Activated CD8-positive, alpha-beta memory T cell treated with anti-CD3 and anti-CD28 coated beads for 48 hours (primary cell): ENCODE measurements around the gene ARMC8.
"Not testable (repeated sequence)": the region's sequence is repeated elsewhere in the genome, so short reads cannot be mapped to it uniquely, and the experiment has no call there.

Experiments
- DNase-seq, 3 experiments: peaks; one replicate each; pipeline ENCODE4 v3.0.0-alpha.2; 2020; ENCODE audit warnings: low read depth in 2 of 3, low spot score in 2 of 3

The ARMC8 gene

GRCh38 chr3:138187296-138188012, at the start of gene ARMC8:
Gene ARMC8, plus strand, starts transcription at chr3:138187301. Its CDS starts 254 bp downstream, at chr3:138187555.
- peak in 2 of 3 experiments; percentile 66 to 70 for DNase-seq

- DNase-seq: no peak
These were observed 49.2 kb upstream of the ARMC8 start for GRCh38 chr3:138137861-138138260.

DNA sequence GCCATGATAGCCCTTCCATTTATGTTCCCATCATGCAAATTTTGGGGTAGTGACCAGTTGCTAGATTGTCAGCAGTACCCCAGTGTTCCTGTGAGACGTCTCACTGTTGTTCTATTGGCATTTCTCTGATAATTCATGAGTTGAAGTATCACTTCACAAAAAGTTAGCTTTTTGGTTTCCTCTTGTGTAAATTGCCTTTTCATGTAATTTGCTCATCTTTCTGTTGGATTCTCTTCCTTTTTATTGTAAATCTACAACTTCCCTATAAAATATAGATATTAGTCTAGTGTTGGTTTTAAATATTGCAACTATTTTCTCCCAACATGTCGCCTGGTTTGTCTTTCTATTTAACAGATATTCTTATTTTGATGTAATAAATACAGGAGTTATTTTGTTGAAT, 47.4 kb upstream of the ARMC8 start:
- no peak for DNase-seq

DNA sequence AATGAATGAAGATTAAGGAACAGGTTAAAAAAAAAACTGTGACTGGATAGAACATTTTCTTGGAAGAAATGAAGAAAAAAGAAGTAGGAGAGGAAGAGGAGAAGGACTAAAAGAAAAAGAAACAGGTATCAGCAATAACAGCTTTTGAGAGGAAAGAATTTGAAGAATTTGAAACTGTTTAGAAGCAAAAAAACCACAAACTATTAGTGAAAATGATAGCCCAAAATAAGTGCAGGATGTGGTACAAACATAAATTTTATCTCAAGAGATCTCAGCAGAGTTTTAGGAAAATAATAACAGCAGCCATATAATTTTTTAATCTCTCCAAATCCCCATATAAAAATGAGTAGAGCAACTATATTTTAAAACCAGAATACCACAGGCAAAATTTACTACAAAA, 46.2 kb upstream of the ARMC8 start:
- DNase-seq: no peak

- not testable (repeated sequence) for DNase-seq
These were observed 44.9 kb upstream of the ARMC8 start for GRCh38 chr3:138142181-138142580.

GRCh38 chr3:138148503-138148902, 38.6 kb upstream of the ARMC8 start:
- no peak for DNase-seq

- no peak for DNase-seq
These were observed 32.6 kb upstream of the ARMC8 start for GRCh38 chr3:138154534-138154933.

DNA sequence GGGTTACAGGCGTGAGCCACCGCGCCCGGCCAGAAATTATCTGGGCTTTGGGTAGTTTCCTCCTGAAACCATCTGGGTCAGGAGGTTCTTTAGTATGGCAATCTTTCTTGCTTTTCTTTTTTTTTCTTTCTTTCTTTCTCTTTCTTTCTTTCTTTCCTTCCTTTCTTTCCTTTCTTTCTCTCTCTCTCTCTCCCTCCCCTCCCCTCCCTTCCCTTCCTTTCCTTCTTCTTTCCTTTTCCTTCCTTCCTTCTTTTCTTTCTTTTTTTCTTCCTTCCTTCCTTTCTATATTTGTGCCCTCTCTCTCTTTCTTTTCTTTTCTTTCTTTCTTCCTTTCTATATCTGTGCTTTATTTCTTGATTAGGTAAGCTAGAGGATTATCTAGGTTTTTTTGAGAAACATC, 29.4 kb upstream of the ARMC8 start:
- DNase-seq: no peak

GRCh38 chr3:138165061-138165460, 22.0 kb upstream of the ARMC8 start:
- DNase-seq: no peak

DNA sequence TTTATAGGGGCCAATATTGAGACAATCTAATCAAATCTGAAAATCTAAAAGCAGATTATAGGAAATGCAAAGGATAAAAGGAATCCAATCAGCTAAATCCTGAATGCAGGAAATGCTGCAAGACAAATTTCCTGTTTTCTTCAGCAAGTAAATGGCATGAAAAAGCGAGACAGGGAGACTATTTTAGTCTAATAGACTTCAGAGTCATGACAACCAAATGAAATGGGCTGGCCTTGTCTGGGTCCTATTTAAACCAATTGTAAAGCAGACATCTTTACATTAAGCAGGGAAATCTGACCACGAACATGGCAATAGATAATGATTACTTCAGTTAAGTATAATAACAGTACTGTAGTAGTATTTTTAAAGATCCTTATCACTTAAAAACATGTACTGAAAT, 14.5 kb upstream of the ARMC8 start:
- DNase-seq: no peak

GRCh38 chr3:138173769-138174420, 13.2 kb upstream of the ARMC8 start:
- no peak for DNase-seq

DNA sequence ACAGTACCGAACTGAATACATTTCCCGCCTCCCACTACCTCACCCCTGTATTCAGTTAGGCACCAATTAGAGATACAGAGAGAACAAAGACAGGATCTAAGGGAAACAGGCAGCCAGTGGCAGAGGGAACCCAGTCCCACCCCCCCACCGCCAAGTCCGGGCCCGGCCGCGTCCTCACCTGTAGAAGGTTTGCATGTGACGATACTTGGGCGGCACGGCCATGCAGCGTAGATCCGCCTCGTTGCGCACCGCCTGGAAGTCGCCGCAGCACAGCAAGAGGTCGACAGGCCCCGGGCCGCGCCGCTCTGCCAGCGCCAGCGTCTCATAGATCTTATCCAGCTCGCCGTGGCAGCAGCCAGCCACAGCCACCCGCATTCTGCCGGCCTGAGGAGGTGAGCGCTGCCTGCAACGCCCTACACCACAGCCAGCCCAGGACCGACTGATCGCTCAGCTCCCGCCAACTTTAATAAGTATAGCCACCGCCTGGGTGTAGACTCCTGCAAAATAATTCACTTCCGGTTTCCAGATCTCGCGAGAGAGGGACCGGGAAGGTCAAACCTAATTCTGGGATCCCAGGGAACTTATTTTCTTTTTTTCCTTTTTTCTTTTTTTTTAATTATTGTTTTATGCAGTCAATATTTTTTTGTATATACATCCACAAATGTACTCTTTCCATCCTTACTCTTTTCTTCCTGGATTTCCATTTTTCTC, 12.5 kb upstream of the ARMC8 start, which contains the start of gene DBR1:
TSS of gene DBR1 (minus strand) at position 501 of the 711 bp plus-strand sequence. CDS start at position 375, 126 bp downstream.
- peak; percentile 55 to 64 (median 58) for DNase-seq

GRCh38 chr3:138180375-138181029, 6.6 kb upstream of the ARMC8 start:
- no peak for DNase-seq

- no peak for DNase-seq
These were observed 2.1 kb upstream of the ARMC8 start for GRCh38 chr3:138184994-138185393.

GRCh38 chr3:138186221-138186620, 880 bp upstream of the ARMC8 start:
- no peak for DNase-seq

- DNase-seq: peak in 1 of 3 experiments; percentile 77
These were observed 252 bp upstream of the ARMC8 start for GRCh38 chr3:138186803-138187295.

- no peak for DNase-seq
These were observed 1.1 kb downstream of the ARMC8 start for GRCh38 chr3:138188013-138188730.

DNA sequence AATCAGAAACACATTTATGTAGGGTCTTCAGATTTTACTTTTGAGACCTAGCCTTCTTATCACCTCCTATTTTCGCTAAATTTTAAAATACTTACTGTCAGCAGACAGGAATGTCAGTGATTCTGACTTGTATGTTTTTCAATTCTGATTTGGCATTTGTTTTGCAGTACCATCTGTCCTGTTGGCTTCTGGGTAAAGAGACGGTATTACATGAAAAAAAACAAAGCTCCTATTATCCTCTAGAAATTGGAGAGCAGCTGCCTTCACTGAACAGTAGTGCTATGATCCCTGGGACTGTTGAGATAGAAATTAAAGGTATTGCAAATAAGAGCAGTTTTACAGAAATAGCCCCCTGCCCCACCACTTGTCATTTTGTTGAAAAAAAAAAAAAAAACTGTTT, 8.4 kb downstream of the ARMC8 start:
- DNase-seq: no peak

DNA sequence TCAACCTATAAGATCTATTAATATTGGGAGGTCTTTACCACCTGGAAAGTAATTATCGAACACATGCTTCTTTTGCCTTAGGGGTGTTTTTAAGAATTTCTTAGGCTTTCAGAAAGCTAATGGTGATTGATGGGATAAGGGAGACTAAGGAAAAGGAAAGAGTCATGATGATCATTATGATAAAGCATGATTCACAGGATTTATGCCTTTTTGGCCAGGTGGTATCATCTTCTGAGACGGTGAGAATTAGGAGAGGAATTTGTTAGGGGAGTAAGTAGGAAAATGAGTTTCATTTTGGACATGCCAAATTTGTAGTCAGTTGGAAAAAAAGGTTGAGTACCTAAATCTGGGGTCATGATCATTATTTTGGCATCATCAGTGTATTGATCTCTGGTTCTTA, 8.9 kb downstream of the ARMC8 start:
- no peak for DNase-seq

DNA sequence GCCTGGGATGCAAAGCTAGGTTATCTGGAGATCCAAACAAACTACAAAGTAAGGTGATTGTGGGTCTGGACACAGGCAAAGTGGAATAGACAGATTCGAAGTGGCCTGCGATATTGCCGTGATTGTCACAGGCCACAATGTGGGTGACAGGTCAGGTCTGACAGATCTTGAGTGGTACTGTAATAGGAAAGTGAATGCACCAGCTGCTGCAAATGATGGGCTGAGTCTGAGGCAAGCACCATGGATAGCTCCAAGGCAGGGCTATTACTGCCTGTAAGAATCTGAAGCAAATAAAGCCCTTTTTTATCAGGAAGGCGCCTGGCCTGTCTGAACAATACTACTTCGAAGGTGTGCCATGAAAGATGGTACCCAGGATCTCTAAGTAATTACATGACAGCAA, 10.0 kb downstream of the ARMC8 start:
- DNase-seq: no peak

- DNase-seq: no peak
These were observed 10.4 kb downstream of the ARMC8 start for GRCh38 chr3:138197524-138197923.
